ENCODE results near the gene MED26. TPM values are rescaled to one million over a fixed set of nuclear protein-coding genes. Genes with fewer than 3 reads are reported as not detected.
A peak's percentile ranks its signal among the peaks of the same experiment; 100 is the strongest.

The MED26 gene
- total and polyA plus RNA-seq, 2 of the 13 experiments (the other 11 are each of a cell fraction or from before 2014, with no cell fraction given): 3.5 to 3.8 TPM

- TF ChIP-seq KDM5B (CRISPR knock-in tag; IDR thresholded peaks at IDR 0.05; ENCODE audit: borderline replicate concordance): peak; percentile 76
- no peak for TF ChIP-seq ZXDC (CRISPR knock-in tag; IDR thresholded peaks at IDR 0.05)
- TF ChIP-seq RFXANK (CRISPR knock-in tag; IDR thresholded peaks at IDR 0.05): no peak
- TF ChIP-seq ZNF362 (CRISPR knock-in tag; IDR thresholded peaks at IDR 0.05; ENCODE audit: borderline replicate concordance): peak; percentile 58; the same call in 1 of the 2 replicates
- no peak for TF ChIP-seq FOXA3 (CRISPR knock-in tag; IDR thresholded peaks at IDR 0.05)
- TF ChIP-seq KLF12 (CRISPR knock-in tag; IDR thresholded peaks at IDR 0.05; ENCODE audit: borderline replicate concordance): no peak
- no peak for TF ChIP-seq ZNF737 (CRISPR knock-in tag; IDR thresholded peaks at IDR 0.05; ENCODE audit: borderline replicate concordance)
- 0 out of 2 replicates have a peak, but pooled peaks have one; percentile 77 for TF ChIP-seq DNMT1 (CRISPR knock-in tag; IDR thresholded peaks at IDR 0.05)
- TF ChIP-seq ZNF44 (CRISPR knock-in tag; IDR thresholded peaks at IDR 0.05): no peak
- TF ChIP-seq ZSCAN31 (CRISPR knock-in tag; IDR thresholded peaks at IDR 0.05; ENCODE audit: low read depth): peak; percentile 81; the same call in 1 of the 2 replicates
- peak; percentile 91 for TF ChIP-seq E2F1 (CRISPR knock-in tag; IDR thresholded peaks at IDR 0.05)
- TF ChIP-seq ESRRA (CRISPR knock-in tag; IDR thresholded peaks at IDR 0.05; ENCODE audit: low read depth): peak; percentile 53; the same call in 1 of the 2 replicates
- TF ChIP-seq SNAI1 (CRISPR knock-in tag; IDR thresholded peaks at IDR 0.05; ENCODE audit: borderline replicate concordance): no peak
- peak; percentile 83; the same call in 1 of the 2 replicates for TF ChIP-seq ZNF224 (CRISPR knock-in tag; IDR thresholded peaks at IDR 0.05)
- peak; percentile 17 for TF ChIP-seq YY1 (IDR thresholded peaks at IDR 0.05; ENCODE audit: insufficient read depth, insufficient replicate concordance, low read depth, low read length)
- no peak for TF ChIP-seq AHDC1 (CRISPR knock-in tag; IDR thresholded peaks at IDR 0.05; ENCODE audit: borderline replicate concordance)
- no peak for TF ChIP-seq SOX13 (IDR thresholded peaks at IDR 0.05)
- TF ChIP-seq SOX13 (CRISPR knock-in tag; conservative IDR thresholded peaks at IDR 0.05 in 1 of 2, IDR thresholded peaks at IDR 0.05 in 1 of 2): no peak
Measured at GRCh38 chr19:16628183-16628983, at the start of gene MED26 (continued).
